HG02610 (cell line): Measurements from ENCODE around the gene C6orf136.

Experiments used
- ATAC-seq: cut with Tn5 transposase; IDR thresholded peaks from one replicate; pipeline ENCODE4 v1.9.1; 2021; ENCODE audit warnings: mild to moderate bottlenecking, moderate library complexity; ENCODE audit not compliant: unreplicated experiment

C6orf136 gene

DNA sequence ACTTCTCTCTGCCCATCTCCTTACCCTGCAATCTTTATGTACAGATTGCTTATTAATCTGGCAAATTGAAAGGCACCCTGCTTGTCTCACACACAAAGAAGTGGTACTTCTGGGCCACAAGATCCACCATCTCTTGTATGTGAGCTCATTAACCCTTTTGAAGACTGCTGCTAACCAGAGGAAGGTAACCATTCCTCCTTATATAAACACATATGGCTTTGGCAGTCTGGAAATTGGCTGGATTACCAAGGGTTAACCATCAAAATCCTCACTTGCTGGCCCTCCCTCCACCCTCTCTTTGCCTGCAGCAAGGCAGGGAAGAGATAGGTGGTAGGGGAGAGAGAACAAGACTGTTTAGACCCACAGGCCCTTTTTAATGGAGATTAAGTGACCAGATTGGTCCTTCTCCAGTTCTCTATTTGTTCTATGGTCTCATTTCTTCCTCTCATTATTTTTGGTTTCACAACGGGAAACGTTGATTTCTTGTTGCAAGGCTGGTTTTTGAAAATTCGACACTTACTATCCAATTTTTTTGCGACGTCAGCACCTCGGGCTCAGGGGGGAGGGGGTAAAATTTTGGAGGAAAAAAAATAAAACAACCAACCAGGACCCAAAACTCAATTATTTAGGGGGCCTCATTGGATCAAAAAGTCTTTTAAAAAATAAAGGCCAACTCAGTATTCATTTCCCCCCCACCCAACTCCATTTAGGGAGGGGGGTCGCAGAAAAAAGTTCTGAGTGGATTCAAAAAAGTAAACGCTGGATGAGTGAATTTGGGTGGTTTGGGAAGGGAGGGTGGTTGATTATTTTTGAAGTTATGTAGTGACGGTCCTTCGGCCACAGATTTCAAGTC lies 30.7 kb upstream of the C6orf136 start:
- ATAC-seq = no peak

GRCh38 chr6:30616811-30617564 lies 29.9 kb upstream of the C6orf136 start, which contains the start of gene PPP1R10:
PPP1R10 (minus strand) TSS chr6:30617243; CDS start chr6:30609944, 7,299 bp downstream.
- ATAC-seq = peak; percentile 81

GRCh38 chr6:30617565-30618269 lies 29.2 kb upstream of the C6orf136 start, which contains the start of gene MRPS18B:
MRPS18B (plus strand) TSS chr6:30617840; CDS start chr6:30617866, 26 bp downstream.
- peak; percentile 72 for ATAC-seq

- ATAC-seq = no peak
These were observed 28.6 kb upstream of the C6orf136 start for GRCh38 chr6:30618270-30618797.

GRCh38 chr6:30619561-30619960 lies 27.4 kb upstream of the C6orf136 start:
- ATAC-seq = no peak

DNA sequence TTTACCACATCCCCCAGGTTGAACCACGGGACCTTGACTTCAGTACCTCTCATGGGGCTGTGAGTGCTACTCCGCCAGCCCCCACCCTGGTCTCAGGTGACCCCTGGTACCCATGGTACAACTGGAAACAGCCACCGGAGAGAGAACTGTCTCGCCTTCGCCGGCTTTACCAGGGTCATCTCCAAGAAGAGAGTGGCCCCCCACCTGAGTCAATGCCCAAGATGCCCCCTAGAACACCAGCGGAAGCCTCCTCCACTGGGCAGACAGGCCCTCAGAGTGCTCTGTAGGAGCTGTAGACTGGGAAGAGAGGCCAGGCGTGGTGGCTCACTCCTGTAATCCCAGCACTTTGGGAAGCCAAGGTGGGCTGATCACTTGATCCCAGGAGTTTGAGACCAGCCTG lies 21.4 kb upstream of the C6orf136 start:
- ATAC-seq = no peak

- ATAC-seq = peak; percentile 94
These were observed 20.2 kb upstream of the C6orf136 start, which contains the start of gene ATAT1 for GRCh38 chr6:30626484-30627366. ATAT1 (plus strand) TSS chr6:30626874.

- no peak for ATAC-seq
These were observed 11.1 kb upstream of the C6orf136 start for GRCh38 chr6:30635834-30636233.

GRCh38 chr6:30640481-30640880 lies 6.5 kb upstream of the C6orf136 start:
- ATAC-seq = no peak

DNA sequence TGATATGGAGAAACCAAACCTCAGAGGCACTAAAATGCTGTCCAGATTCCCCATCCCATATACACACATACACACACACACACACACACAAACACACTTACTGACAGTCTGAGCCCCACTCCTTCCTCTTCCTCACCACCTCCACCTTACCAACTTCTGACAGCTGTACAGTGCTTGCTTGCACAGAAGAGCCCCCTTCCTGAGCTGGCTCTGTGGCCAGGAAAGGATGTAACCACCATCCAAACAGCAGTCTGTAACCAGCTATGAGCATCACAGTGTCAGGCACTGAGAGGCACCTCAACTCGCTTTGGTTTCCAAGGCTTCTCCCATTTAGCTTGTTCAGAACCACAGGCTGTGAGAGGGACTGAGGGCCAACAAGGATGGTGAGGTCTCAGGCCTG lies 5.9 kb upstream of the C6orf136 start:
- no peak for ATAC-seq

DNA sequence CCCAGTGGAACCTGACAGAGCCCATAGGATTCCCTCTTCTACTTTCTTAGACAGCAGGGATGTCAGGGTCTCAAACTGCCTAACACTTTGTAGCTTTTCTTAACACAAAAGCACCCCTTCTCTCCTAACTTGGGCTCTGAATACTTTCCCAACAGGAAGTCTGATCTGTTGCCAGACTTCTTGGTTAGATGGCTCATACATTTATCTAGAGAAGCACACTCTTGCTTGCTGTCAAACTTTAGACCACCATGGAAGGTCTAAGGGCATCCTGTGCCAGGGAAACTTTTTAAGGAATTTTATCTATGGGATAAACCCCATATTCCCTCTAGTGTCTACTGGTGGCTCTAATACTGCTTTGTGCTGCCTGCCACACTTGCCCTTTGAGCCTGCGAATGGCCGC lies 3.3 kb upstream of the C6orf136 start:
- no peak for ATAC-seq

DNA sequence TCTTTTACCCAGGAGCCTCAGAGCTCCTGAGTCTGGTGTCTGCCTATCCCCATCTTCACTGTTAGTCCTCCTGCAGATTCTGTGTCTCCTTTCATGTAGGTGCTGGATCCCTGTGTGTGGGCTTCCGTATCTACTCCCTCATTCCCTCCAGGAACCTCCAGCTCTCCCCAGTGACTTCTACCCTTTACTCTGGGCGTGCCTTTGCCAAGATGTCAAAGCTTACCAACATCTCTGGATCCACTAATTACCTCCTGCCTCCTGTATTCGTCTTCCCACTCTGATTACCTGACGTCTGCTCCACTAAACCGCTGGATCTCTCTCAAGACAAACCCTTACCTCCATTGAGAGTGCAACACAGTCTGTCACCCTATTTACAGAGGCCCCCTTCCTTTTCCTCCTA lies 2.2 kb upstream of the C6orf136 start:
- ATAC-seq = no peak

- ATAC-seq = no peak
These were observed 944 bp upstream of the C6orf136 start for GRCh38 chr6:30645989-30646388.

DNA sequence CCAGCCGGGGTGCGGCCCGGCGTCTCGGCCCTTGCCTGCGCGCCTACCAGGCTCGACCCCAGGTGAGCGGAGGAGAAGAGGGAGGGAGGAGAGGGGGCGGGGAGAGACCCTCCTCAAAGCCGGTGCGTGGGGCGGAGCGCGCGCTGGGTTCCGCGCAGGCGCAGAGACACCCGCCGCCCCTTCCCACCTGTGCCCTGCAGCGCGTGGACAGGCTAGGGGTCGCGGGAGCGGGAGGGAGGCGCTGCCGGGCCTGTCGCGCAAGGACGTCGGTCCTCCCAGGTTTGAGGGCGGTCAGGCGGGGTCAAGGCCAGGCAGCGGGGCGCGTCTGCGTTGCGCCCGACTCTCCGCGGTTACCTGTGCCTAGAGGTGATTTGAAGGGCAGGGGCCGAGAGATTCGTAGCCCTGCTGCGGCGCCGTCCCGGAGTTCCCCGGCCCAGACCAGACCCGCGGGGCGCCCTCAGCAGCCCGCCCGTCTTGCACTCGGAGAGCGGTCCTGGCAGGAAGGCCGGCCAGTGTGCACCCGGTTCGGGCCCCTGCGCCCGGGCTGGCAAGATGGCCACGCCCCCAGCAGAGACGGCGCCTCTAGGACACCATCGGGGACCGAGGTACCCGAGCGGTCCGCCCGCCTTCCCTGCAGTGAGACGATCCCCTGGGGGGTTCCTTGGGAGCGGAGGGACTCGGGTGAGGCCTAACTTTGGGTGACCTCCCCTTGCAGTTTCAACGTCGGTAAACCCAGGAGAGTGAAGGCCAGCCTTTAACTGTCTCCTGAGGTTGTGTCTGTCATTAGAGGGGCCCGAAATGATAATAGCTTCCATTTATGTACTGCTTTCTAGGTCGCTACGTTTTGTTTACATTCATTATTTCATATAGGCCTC lies 546 bp downstream of the C6orf136 start:
- peak; percentile 54 for ATAC-seq

- no peak for ATAC-seq
These were observed 4.2 kb downstream of the C6orf136 start for GRCh38 chr6:30651143-30651542.

DNA sequence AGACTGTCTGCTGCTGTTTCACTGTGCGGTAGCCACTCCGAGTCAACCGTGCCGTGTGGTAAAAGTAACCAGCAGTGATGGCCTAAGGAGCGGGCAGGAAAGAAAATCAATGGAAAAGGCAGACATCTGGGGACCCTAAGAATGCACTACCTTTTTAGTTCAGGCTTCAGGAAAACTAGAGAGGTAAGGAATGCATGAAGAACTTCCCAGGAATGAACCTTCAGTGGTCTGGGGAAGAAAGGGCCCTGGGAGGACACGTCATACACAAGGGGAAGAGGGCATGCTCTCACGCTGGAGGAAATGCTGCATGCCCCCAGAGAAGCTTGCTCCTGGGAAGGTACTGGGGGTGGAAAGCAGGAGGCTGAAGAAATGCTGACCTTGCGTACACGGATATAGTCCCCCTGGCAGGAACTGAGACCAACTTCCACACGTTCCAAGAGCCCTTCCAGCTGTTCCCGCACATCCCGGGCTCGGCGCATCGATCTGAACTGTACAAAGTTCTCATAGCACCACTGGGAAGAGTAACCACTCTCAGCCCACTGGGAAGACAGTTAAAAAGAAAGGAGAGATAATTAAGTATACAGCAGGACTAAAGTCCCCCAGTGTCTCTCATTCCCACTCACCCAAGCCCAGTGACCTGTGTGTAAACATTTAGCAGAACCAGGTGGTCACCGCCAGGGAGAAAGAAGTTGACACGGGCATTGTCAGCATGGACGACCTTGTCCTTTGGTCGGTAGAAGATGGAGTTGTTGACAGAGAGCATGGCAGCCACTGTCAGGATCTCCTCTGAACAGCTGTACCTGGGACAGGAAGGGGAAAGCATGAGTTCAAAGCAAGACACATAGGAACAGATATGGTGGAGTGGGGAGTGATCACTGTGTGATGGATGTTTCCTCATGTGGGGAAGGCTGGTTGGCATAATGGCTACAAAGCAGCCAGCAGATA lies 8.1 kb downstream of the C6orf136 start:
- ATAC-seq = no peak

DNA sequence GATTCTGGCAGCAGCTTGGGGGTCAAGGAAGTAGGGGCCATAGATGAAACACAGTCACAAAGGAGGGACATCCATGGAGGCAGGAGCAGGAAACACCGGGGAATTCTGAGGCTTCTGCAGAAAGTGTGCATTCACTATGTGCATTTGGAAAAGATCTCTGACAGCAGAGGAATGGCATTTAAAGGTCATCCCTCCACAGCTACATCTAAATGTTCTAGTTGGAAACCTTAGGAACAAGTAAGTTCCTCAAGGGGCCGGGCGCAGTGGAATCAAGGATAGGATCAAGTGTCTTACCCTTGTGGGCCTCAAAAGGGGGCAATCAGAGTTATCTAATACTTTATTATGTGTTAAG lies 8.8 kb downstream of the C6orf136 start:
- no peak for ATAC-seq

GRCh38 chr6:30656513-30656912 lies 9.6 kb downstream of the C6orf136 start:
- no peak for ATAC-seq
